K562 (cell line): ENCODE data around the gene ZNF837. TPM values are rescaled to one million over a fixed set of nuclear protein-coding genes. Genes with fewer than 3 reads are reported as not detected.
A peak's percentile ranks its signal among the peaks of the same experiment; 100 is the strongest.

Experiments used
- ASH1L ChIP-seq: fragments of 450-650 bp; IDR thresholded peaks from 2 replicates; pipeline ENCODE4 v1.6.1; 2018; ENCODE audit warnings: borderline replicate concordance, mild to moderate bottlenecking, low read depth; ENCODE audit not compliant: partially characterized antibody
- CHCHD3 ChIP-seq: fragments of 250-450 bp; sonication (Bioruptor Pico); IDR thresholded peaks from 2 replicates; pipeline ENCODE4 v2.1.2; 2022; ENCODE audit warnings: mild to moderate bottlenecking
- ESRRA ChIP-seq: fragments of 450-650 bp; IDR thresholded peaks from 2 replicates; pipeline ENCODE4 v1.6.1; 2014; ENCODE audit warnings: low read depth, mild to moderate bottlenecking, moderate library complexity, borderline replicate concordance
- FOXA1 ChIP-seq: fragments of 450-650 bp; IDR thresholded peaks from 2 replicates; pipeline ENCODE4 v1.6.1; 2016; ENCODE audit warnings: mild to moderate bottlenecking, borderline replicate concordance
- GATAD2A ChIP-seq: fragments of 450-650 bp; IDR thresholded peaks from 2 replicates; pipeline ENCODE4 v1.6.1; 2017
- GATAD2B ChIP-seq: fragments of 450-650 bp; IDR thresholded peaks from 2 replicates; pipeline ENCODE4 v1.6.1; 2017; ENCODE audit warnings: mild to moderate bottlenecking, borderline replicate concordance
- HEY1 ChIP-seq: fragments of 250-450 bp; sonication (Bioruptor Pico); IDR thresholded peaks from 2 replicates; pipeline ENCODE4 v1.5.0; 2020; ENCODE audit warnings: mild to moderate bottlenecking, moderate library complexity, borderline replicate concordance
- HNRNPH1 ChIP-seq: fragments of 200-400 bp; formaldehyde crosslinking; optimal IDR thresholded peaks from 2 replicates; pipeline ENCODE3; 2017; ENCODE audit warnings: low read depth, mild to moderate bottlenecking, low read length, moderate library complexity
- HNRNPUL1 ChIP-seq: fragments of 200-400 bp; formaldehyde crosslinking; IDR thresholded peaks from 2 replicates; pipeline ENCODE4 v1.6.1; 2017; ENCODE audit warnings: low read length
- MAFG ChIP-seq: fragments of 450-650 bp; conservative IDR thresholded peaks from 2 replicates; pipeline ENCODE4 v1.6.1; 2016; ENCODE audit warnings: missing genetic modification characterization, missing compliant biosample characterization
- NFATC3 ChIP-seq: fragments of 450-650 bp; IDR thresholded peaks from 2 replicates; pipeline ENCODE4 v1.6.1; 2017; ENCODE audit warnings: mild to moderate bottlenecking
- POLR3G ChIP-seq: IDR thresholded peaks from 2 replicates; pipeline ENCODE4 v1.6.1; 2011; ENCODE audit not compliant: insufficient read length, insufficient replicate concordance; ENCODE audit errors: extremely low read depth
- PTRF ChIP-seq: fragments of 450-650 bp; IDR thresholded peaks from 2 replicates; pipeline ENCODE4 v1.6.1; 2016; ENCODE audit warnings: mild to moderate bottlenecking, missing genetic modification characterization, missing compliant biosample characterization
- SIN3B ChIP-seq: fragments of 450-650 bp; IDR thresholded peaks from 2 replicates; pipeline ENCODE4 v1.6.1; 2017; ENCODE audit warnings: low read depth, mild to moderate bottlenecking, moderate library complexity
- TCF7L2 ChIP-seq: fragments of 150-350 bp; IDR thresholded peaks from 2 replicates; pipeline ENCODE4 v1.6.1; 2016; ENCODE audit warnings: low read depth, mild to moderate bottlenecking, low read length, moderate library complexity
- U2AF1 ChIP-seq: fragments of 200-400 bp; formaldehyde crosslinking; optimal IDR thresholded peaks from 2 replicates; pipeline ENCODE3; 2017; ENCODE audit warnings: mild to moderate bottlenecking, low read depth, low read length, moderate library complexity
- XRCC4 ChIP-seq: IDR thresholded peaks from one replicate; pipeline ENCODE4 v1.6.1; 2011; ENCODE audit not compliant: insufficient read depth, insufficient read length; ENCODE audit errors: extremely low read depth
- ZEB2 ChIP-seq: fragments of 450-650 bp; IDR thresholded peaks from 2 replicates; pipeline ENCODE4 v1.6.1; 2016
- ZNF354B ChIP-seq: fragments of 250-450 bp; sonication (Bioruptor Pico); IDR thresholded peaks from 2 replicates; pipeline ENCODE4 v1.4.0; 2020
- ZNF586 ChIP-seq: fragments of 450-650 bp; formaldehyde crosslinking; conservative IDR thresholded peaks from 2 replicates; pipeline ENCODE4 v1.4.0; 2020; ENCODE audit warnings: mild to moderate bottlenecking, moderate library complexity
- polyA plus RNA-seq, 8 experiments: library from polyadenylated mRNA; depleted of rRNA in 4 of 8; stranded (reverse) in 5 of 8; unstranded in 3 of 8; fragments of >200 nt; fragmentation: Nextera tagmentation in 2 of 8; fragmentation: Illumina TruSeq in 1 of 8; extraction: Ambion mirVana in 2 of 8; extraction: Trizol in 1 of 8; gene quantifications; 2 replicates each; pipeline versions ENCODE4 v1.2.1 to v1.2.3, GENCODE V29; 2011 to 2014; ENCODE audit warnings: inconsistent platforms in 1 of 8, missing spikeins in 1 of 8
- total RNA-seq, 7 experiments: library from RNA; depleted of rRNA in 6 of 7; stranded (reverse); fragments of >200 nt in 6 of 7; fragmentation: Illumina TruSeq in 2 of 7; extraction: Trizol in 2 of 7; gene quantifications; 2 replicates each; pipeline versions ENCODE4 v1.2.1 to v1.2.3, GENCODE V29; 2011 to 2021; ENCODE audit warnings: low replicate concordance in 1 of 7
- TF ChIP-seq, protein P1 (sequence below): fragments of 200-800 bp; sonication (Bioruptor generic); IDR thresholded peaks from 2 replicates; pipeline ENCODE4 v1.6.1; 2017; ENCODE audit warnings: missing genetic modification characterization, missing compliant biosample characterization
- TF ChIP-seq, protein P2 (sequence below), 2 experiments: IDR thresholded peaks; 2 replicates each; pipeline ENCODE4 v1.6.1; 2011; ENCODE audit warnings: borderline replicate concordance in 1 of 2, control low read depth in 1 of 2, low read depth in 1 of 2, low read length in 1 of 2, mild to moderate bottlenecking in 1 of 2, mixed read lengths in 1 of 2, moderate library complexity in 1 of 2; ENCODE audit not compliant: insufficient read depth in 1 of 2, insufficient read length in 1 of 2, poor library complexity in 1 of 2, severe bottlenecking in 1 of 2; ENCODE audit errors: extremely low read depth in 1 of 2
- TF ChIP-seq, protein P3 (sequence below): fragments of 250-450 bp; sonication (Bioruptor Pico); IDR thresholded peaks from 2 replicates; pipeline ENCODE4 v1.5.0; 2022; ENCODE audit warnings: mild to moderate bottlenecking
- TF ChIP-seq, protein P4 (sequence below): sonication (generic); IDR thresholded peaks from 2 replicates; pipeline ENCODE4 v1.6.1; 2016

ZNF837 gene
- total and polyA plus RNA-seq, 9 of the 15 experiments (the other 6 are each of a cell fraction or from before 2014, with no cell fraction given): 0.11 to 2.1 (median 0.57) TPM; not detected in 4

DNA sequence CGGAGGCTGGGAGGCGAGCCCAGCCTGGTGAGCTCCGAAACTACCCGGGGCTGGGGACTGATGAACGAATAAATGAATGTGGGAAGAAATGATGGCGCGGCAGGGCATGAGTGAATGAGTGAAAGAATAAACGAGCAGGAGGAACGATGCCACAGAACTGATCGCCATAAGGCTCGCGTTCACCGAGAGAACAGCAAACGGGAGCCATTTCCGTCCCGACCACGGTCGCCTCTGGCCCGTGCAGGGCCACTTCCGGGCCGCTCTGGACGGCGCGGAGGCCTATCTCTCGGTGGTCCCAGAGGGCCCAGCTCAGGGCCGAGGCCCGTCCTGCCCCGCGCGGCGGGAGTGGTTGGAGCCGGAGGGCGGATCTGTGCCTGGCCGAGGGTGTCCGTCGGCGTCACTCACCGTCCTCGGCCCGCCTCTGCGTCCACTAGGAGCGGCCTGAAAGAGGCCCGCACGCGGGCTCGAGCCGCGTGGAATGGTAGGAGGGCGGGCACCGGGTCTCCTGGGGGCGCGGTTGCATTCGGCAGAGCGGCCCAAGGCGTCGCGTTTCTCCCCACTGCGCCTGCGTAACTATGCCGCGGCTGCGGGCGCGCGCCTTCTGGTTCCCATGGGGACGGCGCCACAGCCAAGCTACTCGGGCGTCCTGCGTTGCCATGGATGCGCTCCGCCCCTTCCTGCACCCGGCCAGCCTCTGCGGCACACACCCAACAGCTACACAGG, 18.4 kb downstream of the ZNF837 start, which contains the start of gene ZNF497 (continued):
- peak; percentile 66 for TF ChIP-seq U2AF1
- TF ChIP-seq GATAD2B: no peak
- TF ChIP-seq ASH1L: no peak
- no peak for TF ChIP-seq ZNF354B
- no peak for TF ChIP-seq CHCHD3 (CRISPR knock-in tag)
- peak; percentile 95 for TF ChIP-seq NFATC3
- TF ChIP-seq, protein P1, sequence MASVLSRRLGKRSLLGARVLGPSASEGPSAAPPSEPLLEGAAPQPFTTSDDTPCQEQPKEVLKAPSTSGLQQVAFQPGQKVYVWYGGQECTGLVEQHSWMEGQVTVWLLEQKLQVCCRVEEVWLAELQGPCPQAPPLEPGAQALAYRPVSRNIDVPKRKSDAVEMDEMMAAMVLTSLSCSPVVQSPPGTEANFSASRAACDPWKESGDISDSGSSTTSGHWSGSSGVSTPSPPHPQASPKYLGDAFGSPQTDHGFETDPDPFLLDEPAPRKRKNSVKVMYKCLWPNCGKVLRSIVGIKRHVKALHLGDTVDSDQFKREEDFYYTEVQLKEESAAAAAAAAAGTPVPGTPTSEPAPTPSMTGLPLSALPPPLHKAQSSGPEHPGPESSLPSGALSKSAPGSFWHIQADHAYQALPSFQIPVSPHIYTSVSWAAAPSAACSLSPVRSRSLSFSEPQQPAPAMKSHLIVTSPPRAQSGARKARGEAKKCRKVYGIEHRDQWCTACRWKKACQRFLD: peak; percentile 75
- TF ChIP-seq ESRRA: 0 out of 2 replicates have a peak, but pooled peaks have one; percentile 26
- TF ChIP-seq POLR3G: no peak
- TF ChIP-seq GATAD2A: no peak
- TF ChIP-seq, protein P2, sequence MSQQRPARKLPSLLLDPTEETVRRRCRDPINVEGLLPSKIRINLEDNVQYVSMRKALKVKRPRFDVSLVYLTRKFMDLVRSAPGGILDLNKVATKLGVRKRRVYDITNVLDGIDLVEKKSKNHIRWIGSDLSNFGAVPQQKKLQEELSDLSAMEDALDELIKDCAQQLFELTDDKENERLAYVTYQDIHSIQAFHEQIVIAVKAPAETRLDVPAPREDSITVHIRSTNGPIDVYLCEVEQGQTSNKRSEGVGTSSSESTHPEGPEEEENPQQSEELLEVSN (IDR thresholded peaks at IDR 0.05; ENCODE audit: borderline replicate concordance in 1 of 2, extremely low read depth in 1 of 2, insufficient read depth in 1 of 2, insufficient read length in 1 of 2, low read depth in 1 of 2, low read length in 1 of 2, poor library complexity in 1 of 2, severe bottlenecking in 1 of 2): peak; percentile 47 to 73
- no peak for TF ChIP-seq ZNF586
- no peak for TF ChIP-seq MAFG (tag)
- no peak; the same call in 1 of the 2 replicates for TF ChIP-seq ZEB2
- TF ChIP-seq PTRF (tag): no peak
- TF ChIP-seq, protein P3, sequence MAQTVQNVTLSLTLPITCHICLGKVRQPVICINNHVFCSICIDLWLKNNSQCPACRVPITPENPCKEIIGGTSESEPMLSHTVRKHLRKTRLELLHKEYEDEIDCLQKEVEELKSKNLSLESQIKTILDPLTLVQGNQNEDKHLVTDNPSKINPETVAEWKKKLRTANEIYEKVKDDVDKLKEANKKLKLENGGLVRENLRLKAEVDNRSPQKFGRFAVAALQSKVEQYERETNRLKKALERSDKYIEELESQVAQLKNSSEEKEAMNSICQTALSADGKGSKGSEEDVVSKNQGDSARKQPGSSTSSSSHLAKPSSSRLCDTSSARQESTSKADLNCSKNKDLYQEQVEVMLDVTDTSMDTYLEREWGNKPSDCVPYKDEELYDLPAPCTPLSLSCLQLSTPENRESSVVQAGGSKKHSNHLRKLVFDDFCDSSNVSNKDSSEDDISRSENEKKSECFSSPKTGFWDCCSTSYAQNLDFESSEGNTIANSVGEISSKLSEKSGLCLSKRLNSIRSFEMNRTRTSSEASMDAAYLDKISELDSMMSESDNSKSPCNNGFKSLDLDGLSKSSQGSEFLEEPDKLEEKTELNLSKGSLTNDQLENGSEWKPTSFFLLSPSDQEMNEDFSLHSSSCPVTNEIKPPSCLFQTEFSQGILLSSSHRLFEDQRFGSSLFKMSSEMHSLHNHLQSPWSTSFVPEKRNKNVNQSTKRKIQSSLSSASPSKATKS: no peak
- TF ChIP-seq XRCC4: no peak
- TF ChIP-seq SIN3B: peak; percentile 87
- TF ChIP-seq TCF7L2: no peak
- TF ChIP-seq, protein P4, sequence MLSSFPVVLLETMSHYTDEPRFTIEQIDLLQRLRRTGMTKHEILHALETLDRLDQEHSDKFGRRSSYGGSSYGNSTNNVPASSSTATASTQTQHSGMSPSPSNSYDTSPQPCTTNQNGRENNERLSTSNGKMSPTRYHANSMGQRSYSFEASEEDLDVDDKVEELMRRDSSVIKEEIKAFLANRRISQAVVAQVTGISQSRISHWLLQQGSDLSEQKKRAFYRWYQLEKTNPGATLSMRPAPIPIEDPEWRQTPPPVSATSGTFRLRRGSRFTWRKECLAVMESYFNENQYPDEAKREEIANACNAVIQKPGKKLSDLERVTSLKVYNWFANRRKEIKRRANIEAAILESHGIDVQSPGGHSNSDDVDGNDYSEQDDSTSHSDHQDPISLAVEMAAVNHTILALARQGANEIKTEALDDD: no peak
- 0 out of 2 replicates have a peak, but pooled peaks have one; percentile 34 for TF ChIP-seq HEY1 (CRISPR knock-in tag)
- no peak for TF ChIP-seq FOXA1
- no peak for TF ChIP-seq HNRNPUL1
- TF ChIP-seq HNRNPH1: no peak
